Measurements from ENCODE around the gene HDAC4. TPM values are rescaled to one million over a fixed set of nuclear protein-coding genes. Genes with fewer than 3 reads are reported as not detected.

The HDAC4 gene
- total and polyA plus RNA-seq, 8 donors, result 1.7 to 98.8 (median 24.5) TPM

DNA sequence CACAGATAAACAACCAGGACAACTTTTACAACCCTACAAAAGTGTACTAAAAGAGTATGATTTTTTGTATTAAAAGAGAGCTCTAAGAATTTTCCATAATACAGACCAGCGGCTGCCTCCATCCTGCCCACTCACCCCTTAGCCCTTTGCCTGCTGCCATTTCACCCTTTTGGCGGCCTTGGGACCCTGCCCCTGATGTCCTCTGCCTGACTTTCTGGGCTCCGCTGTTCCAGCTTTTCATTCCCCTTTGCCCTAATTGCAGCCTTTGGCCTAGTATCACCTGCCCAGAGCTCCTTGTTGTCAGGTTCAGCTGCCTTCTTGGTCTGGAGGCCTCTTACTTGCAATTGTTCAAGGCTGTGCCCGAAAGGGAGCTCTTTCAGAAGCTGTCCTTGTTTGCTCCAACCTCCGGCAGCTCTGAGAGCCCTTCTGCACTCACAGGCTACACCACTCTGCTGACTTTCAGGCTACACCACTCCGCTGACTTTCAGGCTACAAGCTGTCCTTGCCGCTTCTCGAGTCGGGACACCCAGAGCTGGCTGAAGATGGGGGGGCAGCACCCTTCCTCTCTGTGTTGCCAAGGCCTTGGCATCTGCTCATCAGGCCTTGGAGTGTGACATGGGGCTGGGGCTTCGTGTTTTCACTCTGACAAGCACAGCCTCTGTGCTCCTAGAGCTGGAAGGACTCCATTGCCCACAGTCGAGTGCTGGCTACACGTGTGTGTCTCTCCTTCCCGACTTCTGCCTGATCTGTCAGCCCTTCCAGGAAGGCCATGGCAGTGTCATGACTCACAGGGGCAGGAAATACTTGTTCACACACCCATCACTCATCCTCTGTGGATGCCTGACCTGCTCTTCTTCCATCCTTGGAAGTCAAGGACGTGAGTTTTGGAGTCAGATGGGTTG lies 43.1 kb upstream of the HDAC4 start:
- intact Hi-C loops (cut with DNase I; ENCODE audit: low total_unique reads), result no loop called here
- TF ChIP-seq EP300 (IDR thresholded peaks at IDR 0.05), result no peak
- no peaks in the 10 kb centered on the region for H3K36me3 ChIP-seq
- WGBS, 5 donors, result 80 to 85% (median 81%) methylated on average over 14 of the region's 14 CpGs
- H3K4me3 ChIP-seq, result no peak overlapping the region
- peaks cover 0 to 51% (median 23%) of the 10 kb centered on the region in 3 donors for H3K27me3 ChIP-seq
- no peaks in the 10 kb centered on the region for H3K9me3 ChIP-seq
- H3K27ac ChIP-seq, result no peak overlapping the region
- peaks cover 0 to 41% (median 27%) of the 10 kb centered on the region in 4 donors for H3K4me1 ChIP-seq
- DNase-seq, result no peak

DNA sequence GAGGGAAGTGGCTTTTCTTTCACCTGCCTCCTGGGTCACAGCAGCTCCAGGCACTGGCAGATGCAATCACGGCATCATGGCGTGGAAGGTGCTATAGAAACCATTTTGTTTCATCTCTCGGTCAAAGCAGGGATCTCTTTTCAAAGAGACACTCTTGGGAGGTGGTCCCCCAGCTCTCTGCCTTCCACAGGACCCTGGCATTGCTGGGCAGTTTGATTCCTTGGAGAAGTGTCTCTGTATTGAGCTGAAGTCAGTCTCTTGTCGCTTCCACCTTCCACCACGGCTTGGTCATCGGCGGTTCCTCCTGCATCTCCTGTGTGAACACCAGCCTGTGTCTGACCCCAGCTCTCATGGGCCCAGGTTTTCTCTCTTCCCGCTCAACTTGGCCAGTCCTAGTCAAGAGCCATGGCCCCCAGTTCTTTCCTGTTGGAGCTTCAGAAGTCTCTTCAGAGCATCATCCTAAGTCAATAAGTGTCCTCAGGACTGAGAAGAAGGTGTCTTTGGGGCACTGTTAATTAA lies 42.3 kb upstream of the HDAC4 start:
- Histone ChIP-seq H3K4me3 (no peak overlapping the region), H3K27ac (no peak overlapping the region), H3K9me3 (no peaks in the 10 kb centered on the region), H3K36me3 (no peaks in the 10 kb centered on the region), H3K4me1 (peaks cover 0 to 41% (median 27%) of the 10 kb centered on the region in 4 donors), H3K27me3 (peaks cover 0 to 51% (median 23%) of the 10 kb centered on the region in 3 donors)
- TF ChIP-seq, protein P1, sequence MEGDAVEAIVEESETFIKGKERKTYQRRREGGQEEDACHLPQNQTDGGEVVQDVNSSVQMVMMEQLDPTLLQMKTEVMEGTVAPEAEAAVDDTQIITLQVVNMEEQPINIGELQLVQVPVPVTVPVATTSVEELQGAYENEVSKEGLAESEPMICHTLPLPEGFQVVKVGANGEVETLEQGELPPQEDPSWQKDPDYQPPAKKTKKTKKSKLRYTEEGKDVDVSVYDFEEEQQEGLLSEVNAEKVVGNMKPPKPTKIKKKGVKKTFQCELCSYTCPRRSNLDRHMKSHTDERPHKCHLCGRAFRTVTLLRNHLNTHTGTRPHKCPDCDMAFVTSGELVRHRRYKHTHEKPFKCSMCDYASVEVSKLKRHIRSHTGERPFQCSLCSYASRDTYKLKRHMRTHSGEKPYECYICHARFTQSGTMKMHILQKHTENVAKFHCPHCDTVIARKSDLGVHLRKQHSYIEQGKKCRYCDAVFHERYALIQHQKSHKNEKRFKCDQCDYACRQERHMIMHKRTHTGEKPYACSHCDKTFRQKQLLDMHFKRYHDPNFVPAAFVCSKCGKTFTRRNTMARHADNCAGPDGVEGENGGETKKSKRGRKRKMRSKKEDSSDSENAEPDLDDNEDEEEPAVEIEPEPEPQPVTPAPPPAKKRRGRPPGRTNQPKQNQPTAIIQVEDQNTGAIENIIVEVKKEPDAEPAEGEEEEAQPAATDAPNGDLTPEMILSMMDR (IDR thresholded peaks at IDR 0.05), result no peak
- TF ChIP-seq POLR2A (IDR thresholded peaks at IDR 0.05) (no peak), EP300 (IDR thresholded peaks at IDR 0.05) (no peak), POLR2AphosphoS5 (IDR thresholded peaks at IDR 0.05) (no peak)
- WGBS, 5 donors, result 91 to 95% (median 92%) methylated on average over 8 of the region's 8 CpGs
- no peak for DNase-seq
- intact Hi-C loops (cut with DNase I; ENCODE audit: low total_unique reads), result no loop called here

DNA sequence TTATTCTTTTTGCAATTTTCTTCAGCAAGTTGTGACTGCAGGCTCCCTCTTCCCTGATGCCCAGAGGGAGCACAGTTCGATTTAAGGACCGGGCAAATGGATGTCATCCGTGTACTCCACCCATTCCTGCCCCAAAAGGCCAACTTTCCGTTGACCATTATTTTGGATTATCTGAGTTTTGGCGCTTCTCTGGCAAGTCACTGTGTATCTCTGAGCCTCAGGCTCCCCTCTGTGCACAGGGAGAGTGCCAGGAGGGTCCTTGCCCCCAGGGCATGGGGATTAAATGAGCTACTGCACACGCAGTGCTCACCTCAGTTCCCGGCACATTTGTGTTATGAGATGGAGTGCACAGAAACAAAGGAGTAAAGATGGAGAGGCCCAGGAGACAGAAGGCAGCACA lies 41.4 kb upstream of the HDAC4 start:
- Histone ChIP-seq H3K27me3 (peaks cover 0 to 51% (median 23%) of the 10 kb centered on the region in 3 donors), H3K36me3 (no peaks in the 10 kb centered on the region), H3K4me1 (peaks cover 0 to 41% (median 27%) of the 10 kb centered on the region in 4 donors), H3K4me3 (no peak overlapping the region), H3K9me3 (no peaks in the 10 kb centered on the region), H3K27ac (no peak overlapping the region)
- WGBS, 5 donors, result 82 to 87% (median 86%) methylated on average over 7 of the region's 7 CpGs
- TF ChIP-seq EP300 (IDR thresholded peaks at IDR 0.05) (no peak), POLR2AphosphoS5 (IDR thresholded peaks at IDR 0.05) (no peak), POLR2A (IDR thresholded peaks at IDR 0.05) (no peak)
- TF ChIP-seq, protein P1 (IDR thresholded peaks at IDR 0.05), result no peak
- DNase-seq, result no peak
- intact Hi-C loops (cut with DNase I; ENCODE audit: low total_unique reads), result no loop called here

DNA sequence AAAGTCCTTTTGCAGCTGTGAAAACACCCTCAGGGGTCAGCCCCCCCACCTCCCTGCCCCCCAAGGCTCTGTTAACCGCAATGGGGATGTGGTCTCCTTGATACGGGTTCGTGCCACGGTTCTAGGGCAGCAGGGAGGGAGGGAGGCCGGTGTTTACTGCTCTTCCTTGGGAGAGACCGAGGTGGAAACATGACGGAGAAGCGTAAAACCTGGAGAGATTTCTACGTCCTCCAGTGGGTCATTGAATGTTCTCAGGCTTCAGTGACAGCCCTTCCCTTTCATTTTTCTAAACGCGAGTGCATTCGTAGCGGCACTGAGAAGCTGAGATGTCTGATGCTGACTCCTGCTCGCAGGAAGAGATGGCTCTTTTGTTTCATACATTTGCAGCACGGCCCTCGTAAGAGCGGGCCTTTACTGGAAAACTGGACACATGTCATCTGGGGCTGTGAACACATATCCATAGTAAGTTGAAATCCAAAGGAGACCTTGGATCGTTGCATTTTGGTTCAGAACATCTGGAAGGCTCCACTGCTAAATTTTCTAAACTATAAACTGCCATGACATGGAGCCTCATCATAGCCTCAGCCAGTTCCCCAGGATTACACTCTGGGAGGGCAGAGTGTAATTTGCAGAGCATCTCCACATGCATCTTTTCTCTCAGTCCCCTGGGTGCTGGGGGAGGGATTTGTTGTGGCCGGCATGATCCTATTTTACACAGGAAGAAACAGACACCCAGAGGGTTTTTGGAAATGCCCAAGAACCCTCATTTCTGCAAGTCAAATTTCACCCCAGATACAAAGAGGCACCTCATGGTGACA lies 40.6 kb upstream of the HDAC4 start:
- no peaks in the 10 kb centered on the region for H3K36me3 ChIP-seq
- H3K27ac ChIP-seq, result no peak overlapping the region
- no peak for TF ChIP-seq EP300 (IDR thresholded peaks at IDR 0.05)
- TF ChIP-seq POLR2A (IDR thresholded peaks at IDR 0.05), result no peak
- TF ChIP-seq, protein P1 (IDR thresholded peaks at IDR 0.05), result no peak
- TF ChIP-seq POLR2AphosphoS5 (IDR thresholded peaks at IDR 0.05), result no peak
- WGBS, 5 donors, result 42 to 52% (median 48%) methylated on average over 19 of the region's 19 CpGs
- H3K27me3 ChIP-seq, result peaks cover 0 to 51% (median 23%) of the 10 kb centered on the region in 3 donors
- peaks cover 0 to 41% (median 27%) of the 10 kb centered on the region in 4 donors for H3K4me1 ChIP-seq
- no peaks in the 10 kb centered on the region for H3K9me3 ChIP-seq
- intact Hi-C loops (cut with DNase I; ENCODE audit: low total_unique reads), result no loop called here
- H3K4me3 ChIP-seq, result peak overlapping the region in 2 of 4 donors; percentile 13 to 15
- DNase-seq, result peak in 1 of 2 donors; percentile 38

All from stomach (tissue), 9 donors.